ENCODE results near the gene ZW10. TPM values are rescaled to one million over a fixed set of nuclear protein-coding genes. Genes with fewer than 3 reads are reported as not detected.

The ZW10 gene
- total and polyA plus RNA-seq, 2 experiments from 2014 or later, result 12.3 to 30.5 TPM

DNA sequence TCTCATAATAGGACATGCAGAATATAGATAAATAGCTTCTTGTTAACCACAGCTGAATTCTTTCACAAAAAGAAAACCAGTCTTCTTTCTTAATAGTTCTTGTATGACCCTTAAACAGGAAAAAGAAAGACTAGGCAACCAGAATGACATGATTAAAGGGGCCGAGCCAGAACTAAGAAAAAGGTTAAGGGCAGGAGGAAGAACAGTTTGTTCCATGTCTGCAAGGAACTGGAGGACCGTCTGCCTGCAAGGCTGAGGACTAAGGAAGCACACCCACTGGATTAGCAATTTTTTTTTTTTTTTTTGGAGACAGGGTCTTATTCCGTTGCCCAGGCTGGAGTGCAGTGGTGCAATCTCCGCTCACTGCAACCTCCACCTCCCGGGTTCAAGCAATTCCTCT lies 41.4 kb downstream of the ZW10 start:
- no peaks in the 10 kb centered on the region for H3K27me3 Mint-ChIP-seq (ENCODE audit: insufficient read depth, low read depth, poor library complexity)
- ATAC-seq, result no peak
- peaks cover 25% of the 10 kb centered on the region; the same call in 2 of the 3 replicates for H3K36me3 Mint-ChIP-seq (ENCODE audit: low read depth)
- no peaks in the 10 kb centered on the region for H3K9me3 Mint-ChIP-seq
- DNase-seq (ENCODE audit: low spot score), result no peak
- no peaks in the 10 kb centered on the region for H3K9me2 ChIP-seq (ENCODE audit: insufficient read depth)
- TF ChIP-seq STAT1 (IDR thresholded peaks at IDR 0.05; ENCODE audit: unreplicated experiment) (no peak), POLR2AphosphoS5 (IDR thresholded peaks at IDR 0.05; ENCODE audit: low read depth) (no peak), JUNB (IDR thresholded peaks at IDR 0.05; ENCODE audit: unreplicated experiment) (no peak), ZNF462 (CRISPR knock-in tag; IDR thresholded peaks at IDR 0.05) (no peak), EZH2 (IDR thresholded peaks at IDR 0.05; ENCODE audit: low read depth, unreplicated experiment) (no peak), ZNF331 (CRISPR knock-in tag; IDR thresholded peaks at IDR 0.05; ENCODE audit: low read depth) (no peak), NANOG (IDR thresholded peaks at IDR 0.05; ENCODE audit: borderline replicate concordance) (no peak), CREB1 (CRISPR knock-in tag; IDR thresholded peaks at IDR 0.05; ENCODE audit: low read depth) (no peak), ZNF114 (CRISPR knock-in tag; IDR thresholded peaks at IDR 0.05) (no peak), EZH2phosphoT487 (IDR thresholded peaks at IDR 0.05; ENCODE audit: unreplicated experiment) (no peak), ETS1 (IDR thresholded peaks at IDR 0.05) (no peak)
- TF ChIP-seq, protein P1, sequence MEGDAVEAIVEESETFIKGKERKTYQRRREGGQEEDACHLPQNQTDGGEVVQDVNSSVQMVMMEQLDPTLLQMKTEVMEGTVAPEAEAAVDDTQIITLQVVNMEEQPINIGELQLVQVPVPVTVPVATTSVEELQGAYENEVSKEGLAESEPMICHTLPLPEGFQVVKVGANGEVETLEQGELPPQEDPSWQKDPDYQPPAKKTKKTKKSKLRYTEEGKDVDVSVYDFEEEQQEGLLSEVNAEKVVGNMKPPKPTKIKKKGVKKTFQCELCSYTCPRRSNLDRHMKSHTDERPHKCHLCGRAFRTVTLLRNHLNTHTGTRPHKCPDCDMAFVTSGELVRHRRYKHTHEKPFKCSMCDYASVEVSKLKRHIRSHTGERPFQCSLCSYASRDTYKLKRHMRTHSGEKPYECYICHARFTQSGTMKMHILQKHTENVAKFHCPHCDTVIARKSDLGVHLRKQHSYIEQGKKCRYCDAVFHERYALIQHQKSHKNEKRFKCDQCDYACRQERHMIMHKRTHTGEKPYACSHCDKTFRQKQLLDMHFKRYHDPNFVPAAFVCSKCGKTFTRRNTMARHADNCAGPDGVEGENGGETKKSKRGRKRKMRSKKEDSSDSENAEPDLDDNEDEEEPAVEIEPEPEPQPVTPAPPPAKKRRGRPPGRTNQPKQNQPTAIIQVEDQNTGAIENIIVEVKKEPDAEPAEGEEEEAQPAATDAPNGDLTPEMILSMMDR (conservative IDR thresholded peaks at IDR 0.05; ENCODE audit: low read depth in 2 of 2), result no peak
- TF ChIP-seq, protein P2, sequence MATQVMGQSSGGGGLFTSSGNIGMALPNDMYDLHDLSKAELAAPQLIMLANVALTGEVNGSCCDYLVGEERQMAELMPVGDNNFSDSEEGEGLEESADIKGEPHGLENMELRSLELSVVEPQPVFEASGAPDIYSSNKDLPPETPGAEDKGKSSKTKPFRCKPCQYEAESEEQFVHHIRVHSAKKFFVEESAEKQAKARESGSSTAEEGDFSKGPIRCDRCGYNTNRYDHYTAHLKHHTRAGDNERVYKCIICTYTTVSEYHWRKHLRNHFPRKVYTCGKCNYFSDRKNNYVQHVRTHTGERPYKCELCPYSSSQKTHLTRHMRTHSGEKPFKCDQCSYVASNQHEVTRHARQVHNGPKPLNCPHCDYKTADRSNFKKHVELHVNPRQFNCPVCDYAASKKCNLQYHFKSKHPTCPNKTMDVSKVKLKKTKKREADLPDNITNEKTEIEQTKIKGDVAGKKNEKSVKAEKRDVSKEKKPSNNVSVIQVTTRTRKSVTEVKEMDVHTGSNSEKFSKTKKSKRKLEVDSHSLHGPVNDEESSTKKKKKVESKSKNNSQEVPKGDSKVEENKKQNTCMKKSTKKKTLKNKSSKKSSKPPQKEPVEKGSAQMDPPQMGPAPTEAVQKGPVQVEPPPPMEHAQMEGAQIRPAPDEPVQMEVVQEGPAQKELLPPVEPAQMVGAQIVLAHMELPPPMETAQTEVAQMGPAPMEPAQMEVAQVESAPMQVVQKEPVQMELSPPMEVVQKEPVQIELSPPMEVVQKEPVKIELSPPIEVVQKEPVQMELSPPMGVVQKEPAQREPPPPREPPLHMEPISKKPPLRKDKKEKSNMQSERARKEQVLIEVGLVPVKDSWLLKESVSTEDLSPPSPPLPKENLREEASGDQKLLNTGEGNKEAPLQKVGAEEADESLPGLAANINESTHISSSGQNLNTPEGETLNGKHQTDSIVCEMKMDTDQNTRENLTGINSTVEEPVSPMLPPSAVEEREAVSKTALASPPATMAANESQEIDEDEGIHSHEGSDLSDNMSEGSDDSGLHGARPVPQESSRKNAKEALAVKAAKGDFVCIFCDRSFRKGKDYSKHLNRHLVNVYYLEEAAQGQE (IDR thresholded peaks at IDR 0.05; ENCODE audit: unreplicated experiment), result no peak
- no peak overlapping the region for H3K27ac Mint-ChIP-seq
- no peaks in the 10 kb centered on the region; the same call in 1 of the 2 replicates for H4K20me1 ChIP-seq (replicated peaks; ENCODE audit: insufficient read depth)
- H3K27me3 ChIP-seq (ENCODE audit: insufficient read depth), result no peaks in the 10 kb centered on the region
- no peak overlapping the region for H3K4me2 ChIP-seq
- no peaks in the 10 kb centered on the region for H3K4me1 ChIP-seq (ENCODE audit: insufficient read depth)
- no peak overlapping the region for H3K4me3 ChIP-seq
- H3K4me1 Mint-ChIP-seq, result no peaks in the 10 kb centered on the region
- H3K4me3 Mint-ChIP-seq, result no peak overlapping the region
- H2AFZ ChIP-seq, result no peak overlapping the region
- H3F3A ChIP-seq (replicated peaks; ENCODE audit: low read depth), result no peaks in the 10 kb centered on the region
- no peak overlapping the region for H3K27ac ChIP-seq (ENCODE audit: low read depth)
- no peaks in the 10 kb centered on the region for H3K79me2 ChIP-seq (replicated peaks; ENCODE audit: insufficient read depth)
- 0 out of 2 replicates have a peak, but pooled peaks cover 3% of the 10 kb centered on the region for H3K36me3 ChIP-seq (ENCODE audit: insufficient read depth)
